Measurements from ENCODE around the gene PTPRC. TPM values are rescaled to one million over a fixed set of nuclear protein-coding genes. Genes with fewer than 3 reads are reported as not detected.

The PTPRC gene
- total and polyA plus RNA-seq, 2 donors = 130 to 490 TPM

DNA sequence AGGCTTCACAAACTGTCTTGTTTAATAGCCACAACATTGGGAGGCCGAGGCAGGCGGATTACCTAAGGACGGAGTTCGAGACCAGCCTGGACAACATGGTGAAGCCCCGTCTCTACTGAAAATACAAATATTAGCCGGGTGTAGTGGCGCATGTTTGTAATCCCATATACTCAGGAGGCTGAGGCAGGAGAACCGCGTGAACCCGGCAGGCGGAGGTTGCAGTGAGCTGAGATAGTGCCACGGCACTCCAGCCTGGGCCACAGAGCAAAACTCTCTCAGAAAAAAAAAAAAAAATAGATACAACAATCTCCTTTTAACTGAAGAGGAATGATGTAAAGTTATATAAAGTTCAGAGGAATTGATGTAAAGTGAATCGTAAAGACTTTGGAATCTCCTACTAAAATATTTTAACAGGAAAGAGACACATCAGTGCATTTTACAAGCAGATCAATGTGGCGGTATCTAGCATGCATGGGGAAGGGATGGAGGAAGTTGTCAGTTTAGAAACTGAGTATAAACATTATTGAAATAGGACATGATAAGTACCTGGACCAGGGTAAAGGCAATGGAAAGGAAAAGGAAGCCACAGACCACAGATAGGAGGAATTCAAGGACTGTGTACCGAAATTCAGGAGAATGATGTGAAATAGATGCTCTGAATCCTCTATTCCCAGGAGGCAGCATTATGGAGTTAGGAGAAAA lies 41.5 kb downstream of the PTPRC start:
- Histone ChIP-seq H3K4me1 (ENCODE audit: control insufficient read depth in 2 of 2, insufficient read depth in 2 of 2, low read length in 2 of 2) (peaks cover 27% of the 10 kb centered on the region in 2 donors), H3K27me3 (ENCODE audit: control insufficient read depth in 2 of 2, insufficient read depth in 1 of 2, low read length in 1 of 2) (no peaks in the 10 kb centered on the region), H3K4me3 (ENCODE audit: low read length in 2 of 2) (peak overlapping the region in 1 of 2 donors; percentile 1), H3K9me3 (ENCODE audit: control insufficient read depth in 2 of 2, insufficient read depth in 1 of 2, low read length in 1 of 2) (peaks cover 0 to 8% of the 10 kb centered on the region in 2 donors), H3K27ac (ENCODE audit: low read depth in 1 of 2, low read length in 1 of 2) (peak overlapping the region; percentile 86 to 94), H3K36me3 (ENCODE audit: control insufficient read depth in 2 of 2, insufficient read depth in 2 of 2, low read length in 1 of 2) (peaks cover 13 to 31% of the 10 kb centered on the region in 2 donors)
- 83% methylated on average over 15 of the region's 15 CpGs for WGBS
- DNase-seq (ENCODE audit: low read depth in 6 of 9, low spot score in 9 of 9) = no peak

- H3K4me1 ChIP-seq (ENCODE audit: control insufficient read depth in 2 of 2, insufficient read depth in 2 of 2, low read length in 2 of 2) = peaks cover 25 to 27% of the 10 kb centered on the region in 2 donors
- H3K4me3 ChIP-seq (ENCODE audit: low read length in 2 of 2) = peak overlapping the region in 1 of 2 donors; percentile 34
- peaks cover 13 to 30% of the 10 kb centered on the region in 2 donors for H3K36me3 ChIP-seq (ENCODE audit: control insufficient read depth in 2 of 2, insufficient read depth in 2 of 2, low read length in 1 of 2)
- H3K27ac ChIP-seq (ENCODE audit: low read depth in 1 of 2, low read length in 1 of 2) = peak overlapping the region; percentile 79 to 94
- H3K27me3 ChIP-seq (ENCODE audit: control insufficient read depth in 2 of 2, insufficient read depth in 1 of 2, low read length in 1 of 2) = no peaks in the 10 kb centered on the region
- H3K9me3 ChIP-seq (ENCODE audit: control insufficient read depth in 2 of 2, insufficient read depth in 1 of 2, low read length in 1 of 2) = peaks cover 0 to 8% of the 10 kb centered on the region in 2 donors
- peak in 2 of 9 donors; percentile 46 to 66 for DNase-seq (ENCODE audit: low read depth in 6 of 9, low spot score in 9 of 9)
- 4% methylated on average over 1 of the region's 1 CpG for WGBS
Observed at GRCh38 chr1:198681252-198681651, 42.4 kb downstream of the PTPRC start.

DNA sequence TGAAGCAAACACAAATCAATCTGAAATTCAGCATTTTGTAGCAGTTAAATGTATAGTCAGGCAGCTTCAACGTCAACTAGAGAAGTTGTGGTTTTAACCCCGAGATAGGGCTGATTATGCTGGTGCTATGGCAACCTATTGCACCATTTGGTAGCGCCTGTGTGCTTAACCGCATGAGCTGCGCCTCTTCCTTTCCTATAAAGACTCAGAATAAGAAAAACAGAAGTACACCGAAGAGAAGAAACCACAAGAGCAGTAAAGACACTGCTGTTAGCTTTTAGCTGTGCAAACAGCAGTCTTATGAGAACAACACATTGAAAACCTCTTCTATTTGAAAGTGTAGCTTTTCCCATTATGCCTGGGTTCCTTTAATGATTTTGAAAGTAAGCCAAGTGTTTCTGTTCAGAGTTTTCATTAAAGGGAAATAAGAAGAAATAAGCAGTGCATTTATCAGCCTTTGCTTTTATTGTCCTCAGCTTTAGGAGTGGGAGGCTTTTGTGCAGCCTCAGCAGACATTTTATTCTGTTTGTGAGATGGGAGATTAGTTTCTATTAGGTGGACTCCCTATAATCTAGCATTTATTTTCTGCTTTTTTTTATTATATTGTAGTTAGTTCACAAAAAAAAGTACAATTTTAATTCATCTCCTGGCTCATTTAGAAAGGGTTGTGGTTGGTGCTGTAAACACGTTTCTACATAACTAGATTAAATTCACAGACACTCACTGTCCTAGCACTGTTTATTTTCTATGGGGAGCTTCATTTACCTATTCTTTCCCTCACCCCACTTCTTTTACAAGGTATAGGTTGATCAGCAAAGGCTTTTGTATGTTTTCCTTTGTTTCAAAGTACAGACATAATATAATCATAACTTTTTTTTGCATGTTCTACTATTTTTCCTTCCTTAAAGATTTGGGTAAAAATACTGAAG lies 43.3 kb downstream of the PTPRC start:
- Histone ChIP-seq H3K27me3 (ENCODE audit: control insufficient read depth in 2 of 2, insufficient read depth in 1 of 2, low read length in 1 of 2) (no peaks in the 10 kb centered on the region), H3K36me3 (ENCODE audit: control insufficient read depth in 2 of 2, insufficient read depth in 2 of 2, low read length in 1 of 2) (peaks cover 17 to 24% of the 10 kb centered on the region in 2 donors), H3K4me1 (ENCODE audit: control insufficient read depth in 2 of 2, insufficient read depth in 2 of 2, low read length in 2 of 2) (peaks cover 22 to 28% of the 10 kb centered on the region in 2 donors), H3K9me3 (ENCODE audit: control insufficient read depth in 2 of 2, insufficient read depth in 1 of 2, low read length in 1 of 2) (peaks cover 0 to 8% of the 10 kb centered on the region in 2 donors), H3K4me3 (ENCODE audit: low read length in 2 of 2) (peak overlapping the region; percentile 16 to 45), H3K27ac (ENCODE audit: low read depth in 1 of 2, low read length in 1 of 2) (peak overlapping the region; percentile 88 to 94)
- WGBS = 3% methylated on average over 7 of the region's 7 CpGs
- DNase-seq (ENCODE audit: low read depth in 6 of 9, low spot score in 9 of 9) = peak; percentile 79 to 98 (median 94)

DNA sequence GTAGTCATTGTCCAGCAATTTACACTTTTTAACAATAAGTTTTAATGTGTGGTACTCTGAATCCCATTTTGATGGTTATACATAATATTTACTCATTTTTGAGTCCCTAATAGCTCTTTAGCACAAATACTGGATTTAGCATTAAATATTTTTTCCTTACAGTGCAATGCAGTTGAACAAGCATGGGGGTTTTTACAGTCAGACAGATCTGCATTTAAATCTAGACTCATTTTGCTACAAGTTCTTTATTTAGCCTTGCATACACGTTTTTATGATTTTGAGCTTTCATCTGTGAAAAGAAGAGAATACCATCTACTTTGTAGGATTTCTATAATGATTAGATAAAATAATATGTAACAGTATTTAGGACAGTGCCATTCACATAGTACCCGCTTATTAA lies 44.0 kb downstream of the PTPRC start:
- peak overlapping the region; percentile 16 to 45 for H3K4me3 ChIP-seq (ENCODE audit: low read length in 2 of 2)
- H3K4me1 ChIP-seq (ENCODE audit: control insufficient read depth in 2 of 2, insufficient read depth in 2 of 2, low read length in 2 of 2) = peaks cover 22 to 29% of the 10 kb centered on the region in 2 donors
- H3K9me3 ChIP-seq (ENCODE audit: control insufficient read depth in 2 of 2, insufficient read depth in 1 of 2, low read length in 1 of 2) = peaks cover 0 to 8% of the 10 kb centered on the region in 2 donors
- peak overlapping the region; percentile 55 to 94 for H3K27ac ChIP-seq (ENCODE audit: low read depth in 1 of 2, low read length in 1 of 2)
- WGBS = 48% methylated on average over 2 of the region's 2 CpGs
- DNase-seq (ENCODE audit: low read depth in 6 of 9, low spot score in 9 of 9) = no peak
- H3K36me3 ChIP-seq (ENCODE audit: control insufficient read depth in 2 of 2, insufficient read depth in 2 of 2, low read length in 1 of 2) = peaks cover 17 to 18% of the 10 kb centered on the region in 2 donors
- no peaks in the 10 kb centered on the region for H3K27me3 ChIP-seq (ENCODE audit: control insufficient read depth in 2 of 2, insufficient read depth in 1 of 2, low read length in 1 of 2)

GRCh38 chr1:198683449-198683848 lies 44.6 kb downstream of the PTPRC start:
- Histone ChIP-seq H3K36me3 (ENCODE audit: control insufficient read depth in 2 of 2, insufficient read depth in 2 of 2, low read length in 1 of 2) (peaks cover 14% of the 10 kb centered on the region in 2 donors), H3K4me3 (ENCODE audit: low read length in 2 of 2) (peak overlapping the region in 1 of 2 donors; percentile 14), H3K27ac (ENCODE audit: low read depth in 1 of 2, low read length in 1 of 2) (peak overlapping the region; percentile 64 to 94), H3K9me3 (ENCODE audit: control insufficient read depth in 2 of 2, insufficient read depth in 1 of 2, low read length in 1 of 2) (peaks cover 0 to 8% of the 10 kb centered on the region in 2 donors), H3K4me1 (ENCODE audit: control insufficient read depth in 2 of 2, insufficient read depth in 2 of 2, low read length in 2 of 2) (peaks cover 20 to 27% of the 10 kb centered on the region in 2 donors), H3K27me3 (ENCODE audit: control insufficient read depth in 2 of 2, insufficient read depth in 1 of 2, low read length in 1 of 2) (no peaks in the 10 kb centered on the region)
- 82% methylated on average over 2 of the region's 2 CpGs for WGBS
- no peak for DNase-seq (ENCODE audit: low read depth in 6 of 9, low spot score in 9 of 9)

GRCh38 chr1:198686069-198686728 lies 47.4 kb downstream of the PTPRC start:
- Histone ChIP-seq H3K36me3 (ENCODE audit: control insufficient read depth in 2 of 2, insufficient read depth in 2 of 2, low read length in 1 of 2) (peaks cover 3 to 16% of the 10 kb centered on the region in 2 donors), H3K27me3 (ENCODE audit: control insufficient read depth in 2 of 2, insufficient read depth in 1 of 2, low read length in 1 of 2) (no peaks in the 10 kb centered on the region), H3K27ac (ENCODE audit: low read depth in 1 of 2, low read length in 1 of 2) (peak overlapping the region in 1 of 2 donors; percentile 34), H3K4me3 (ENCODE audit: low read length in 2 of 2) (no peak overlapping the region), H3K4me1 (ENCODE audit: control insufficient read depth in 2 of 2, insufficient read depth in 2 of 2, low read length in 2 of 2) (peaks cover 4 to 10% of the 10 kb centered on the region in 2 donors), H3K9me3 (ENCODE audit: control insufficient read depth in 2 of 2, insufficient read depth in 1 of 2, low read length in 1 of 2) (no peaks in the 10 kb centered on the region)
- peak in 1 of 9 donors; percentile 67 for DNase-seq (ENCODE audit: low read depth in 6 of 9, low spot score in 9 of 9)

DNA sequence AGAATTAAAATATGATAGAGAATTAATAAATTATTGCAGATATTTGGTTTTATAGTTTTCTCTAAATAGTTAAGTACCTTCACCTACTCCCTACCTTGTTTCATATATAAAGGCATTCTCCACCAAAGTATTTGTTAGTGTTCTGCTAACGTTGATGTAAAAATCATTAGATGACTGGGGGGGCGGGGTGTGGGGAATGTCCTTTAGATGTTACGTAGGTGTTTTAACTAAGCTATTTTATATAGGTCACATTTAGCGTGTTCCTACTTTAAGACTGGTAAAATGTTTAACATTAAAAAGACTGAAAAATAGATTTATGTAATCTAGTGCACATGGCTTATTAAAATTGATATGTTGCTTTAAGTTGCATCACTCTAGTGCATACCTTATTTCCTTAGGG lies 48.6 kb downstream of the PTPRC start:
- Histone ChIP-seq H3K4me1 (ENCODE audit: control insufficient read depth in 2 of 2, insufficient read depth in 2 of 2, low read length in 2 of 2) (peaks cover 4 to 7% of the 10 kb centered on the region in 2 donors), H3K27ac (ENCODE audit: low read depth in 1 of 2, low read length in 1 of 2) (no peak overlapping the region)
- 87% methylated on average over 4 of the region's 4 CpGs for WGBS

DNA sequence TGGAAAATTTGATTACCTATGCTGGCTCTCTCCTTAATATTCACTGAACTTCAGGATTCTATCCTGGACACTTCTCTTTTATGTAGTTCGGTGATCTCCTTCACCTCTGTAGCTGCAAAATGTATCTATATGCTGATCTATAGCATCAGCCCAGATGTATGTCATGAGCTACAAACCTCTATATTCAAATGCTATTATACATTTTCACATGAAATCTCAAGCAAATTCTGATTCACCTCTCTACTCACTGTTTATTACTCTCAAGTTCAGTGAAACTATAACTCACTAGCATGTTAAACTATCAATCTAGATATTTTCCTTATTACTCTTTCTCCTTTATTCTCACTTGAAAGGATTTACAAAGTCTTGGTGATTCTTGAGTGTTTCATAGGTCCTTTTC lies 52.2 kb downstream of the PTPRC start:
- peaks cover 11 to 46% of the 10 kb centered on the region in 2 donors for H3K36me3 ChIP-seq (ENCODE audit: control insufficient read depth in 2 of 2, insufficient read depth in 2 of 2, low read length in 1 of 2)

More for the DNA sequence above, 48.6 kb downstream of the PTPRC start:
- no peak for DNase-seq (ENCODE audit: low read depth in 6 of 9, low spot score in 9 of 9)
- no peaks in the 10 kb centered on the region for H3K27me3 ChIP-seq (ENCODE audit: control insufficient read depth in 2 of 2, insufficient read depth in 1 of 2, low read length in 1 of 2)
- H3K36me3 ChIP-seq (ENCODE audit: control insufficient read depth in 2 of 2, insufficient read depth in 2 of 2, low read length in 1 of 2) = peaks cover 3 to 25% of the 10 kb centered on the region in 2 donors
- H3K9me3 ChIP-seq (ENCODE audit: control insufficient read depth in 2 of 2, insufficient read depth in 1 of 2, low read length in 1 of 2) = no peaks in the 10 kb centered on the region
- no peak overlapping the region for H3K4me3 ChIP-seq (ENCODE audit: low read length in 2 of 2)

More for the DNA sequence above, 52.2 kb downstream of the PTPRC start:
- 97% methylated on average over 1 of the region's 1 CpG for WGBS
- H3K4me3 ChIP-seq (ENCODE audit: low read length in 2 of 2) = no peak overlapping the region
- peaks cover 4 to 5% of the 10 kb centered on the region in 2 donors for H3K4me1 ChIP-seq (ENCODE audit: control insufficient read depth in 2 of 2, insufficient read depth in 2 of 2, low read length in 2 of 2)
- H3K9me3 ChIP-seq (ENCODE audit: control insufficient read depth in 2 of 2, insufficient read depth in 1 of 2, low read length in 1 of 2) = no peaks in the 10 kb centered on the region
- no peak for DNase-seq (ENCODE audit: low read depth in 6 of 9, low spot score in 9 of 9)
- H3K27ac ChIP-seq (ENCODE audit: low read depth in 1 of 2, low read length in 1 of 2) = no peak overlapping the region
- H3K27me3 ChIP-seq (ENCODE audit: control insufficient read depth in 2 of 2, insufficient read depth in 1 of 2, low read length in 1 of 2) = no peaks in the 10 kb centered on the region
